Measurements from ENCODE around the gene COL15A1.

DNA sequence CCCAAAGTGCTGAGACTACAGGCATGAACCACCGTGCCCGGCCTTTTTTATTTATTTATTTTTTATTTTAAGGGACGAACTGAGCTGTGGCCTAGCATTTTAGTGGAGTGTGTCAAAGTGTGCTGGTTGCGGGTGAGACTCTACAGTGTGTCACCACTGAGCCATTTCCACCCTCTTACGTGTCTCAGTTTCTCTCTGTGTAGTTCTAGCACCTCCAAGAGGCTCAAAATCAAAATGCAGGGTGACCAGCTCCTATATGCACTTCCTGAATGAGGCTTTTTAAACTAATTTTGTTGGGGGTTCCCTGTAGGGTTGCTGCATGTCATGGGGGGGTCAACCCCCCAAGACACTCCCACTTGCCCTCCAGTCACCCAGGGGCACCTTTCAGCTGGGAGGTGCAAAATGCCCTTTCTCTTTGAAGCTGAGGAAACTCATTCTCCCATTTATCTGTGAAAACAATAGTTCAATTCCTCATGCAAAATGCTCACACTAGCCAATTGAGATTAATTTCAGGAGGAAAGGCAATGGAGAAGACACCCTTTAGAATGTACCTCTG is 69.3 kb downstream of the COL15A1 start:
- no peak for TF ChIP-seq SUZ12 (IDR thresholded peaks at IDR 0.05)
- no peak for TF ChIP-seq FOXM1 (IDR thresholded peaks at IDR 0.05; ENCODE audit: borderline replicate concordance)
- TF ChIP-seq HDGF (IDR thresholded peaks at IDR 0.05; ENCODE audit: borderline replicate concordance): no peak
- TF ChIP-seq ZNF384 (IDR thresholded peaks at IDR 0.05): no peak
- TF ChIP-seq, protein P1, sequence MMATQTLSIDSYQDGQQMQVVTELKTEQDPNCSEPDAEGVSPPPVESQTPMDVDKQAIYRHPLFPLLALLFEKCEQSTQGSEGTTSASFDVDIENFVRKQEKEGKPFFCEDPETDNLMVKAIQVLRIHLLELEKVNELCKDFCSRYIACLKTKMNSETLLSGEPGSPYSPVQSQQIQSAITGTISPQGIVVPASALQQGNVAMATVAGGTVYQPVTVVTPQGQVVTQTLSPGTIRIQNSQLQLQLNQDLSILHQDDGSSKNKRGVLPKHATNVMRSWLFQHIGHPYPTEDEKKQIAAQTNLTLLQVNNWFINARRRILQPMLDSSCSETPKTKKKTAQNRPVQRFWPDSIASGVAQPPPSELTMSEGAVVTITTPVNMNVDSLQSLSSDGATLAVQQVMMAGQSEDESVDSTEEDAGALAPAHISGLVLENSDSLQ (IDR thresholded peaks at IDR 0.05): no peak
- TF ChIP-seq L3MBTL2 (conservative IDR thresholded peaks at IDR 0.05): no peak
